ENCODE results near the gene GPR18. TPM values are rescaled to one million over a fixed set of nuclear protein-coding genes. Genes with fewer than 3 reads are reported as not detected.
A peak's percentile ranks its signal among the peaks of the same experiment; 100 is the strongest.

Gene GPR18
- total and polyA plus RNA-seq, 2 of the 4 experiments (the other 2 are of a cell fraction) = not detected

- H4K5ac ChIP-seq (ENCODE audit: low read depth, low read length) = no peak overlapping the region
- ChIA-PET CTCF (interaction anchor here (0.6 kb wide), 1 partner anchor 135 kb away, joined by 4 read pairs; no protein-coding TSS in a partner anchor), POLR2A (ENCODE audit: unreplicated experiment) (no interaction called here)
- peaks cover 3% of the 10 kb centered on the region; the same call in 1 of the 2 replicates for H4K20me1 ChIP-seq (ENCODE audit: insufficient read depth, low read length)
- no peak overlapping the region for H3K4ac ChIP-seq (ENCODE audit: low read depth, low read length)
- H3K4me2 ChIP-seq (ENCODE audit: low read depth, low read length) = no peak overlapping the region
- intact Hi-C loops (cut with micrococcal nuclease) = no loop called here
- DNase-seq = peak; percentile 24
- dilution Hi-C loops (cut with HindIII; ENCODE audit: low sequenced_read_pairs, unreplicated experiment) = no loop called here
- H3K27ac ChIP-seq (ENCODE audit: insufficient read depth, low read length) = no peak overlapping the region
- H3K27me3 ChIP-seq (ENCODE audit: control insufficient read depth, insufficient read depth, low read length) = no peaks in the 10 kb centered on the region
- no TSS peak for BruUV-seq (replicated peaks)
- H2BK20ac ChIP-seq (ENCODE audit: low read depth, low read length) = no peak overlapping the region
- H3K14ac ChIP-seq (replicated peaks; ENCODE audit: low read depth, low read length) = no peak overlapping the region
- H3K9ac ChIP-seq (ENCODE audit: low read depth, low read length) = no peak overlapping the region
- H2BK120ac ChIP-seq (ENCODE audit: low read depth, low read length) = no peak overlapping the region
- H4K91ac ChIP-seq (ENCODE audit: insufficient read depth, low read depth, low read length) = no peak overlapping the region
- no peak overlapping the region for H2BK5ac ChIP-seq (ENCODE audit: low read depth, low read length, poor library complexity, severe bottlenecking)
- no peak for ATAC-seq (ENCODE audit: low read depth)
- no peak overlapping the region for H2BK15ac ChIP-seq (ENCODE audit: low read depth, low read length)
- H2AFZ ChIP-seq (replicated peaks; ENCODE audit: low read length, poor library complexity) = no peak overlapping the region
- in situ Hi-C loops (cut with MboI; ENCODE audit: low sequenced_read_pairs) = no loop called here
- H3K9me3 ChIP-seq (ENCODE audit: control insufficient read depth, insufficient read depth, low read length) = no peaks in the 10 kb centered on the region
- peaks cover 6% of the 10 kb centered on the region; the same call in 1 of the 2 replicates for H3K9me1 ChIP-seq (ENCODE audit: insufficient read depth, low read length)
- no peak for TF ChIP-seq ELK1 (IDR thresholded peaks at IDR 0.05; ENCODE audit: borderline replicate concordance, low read depth, low read length)
- TF ChIP-seq RCOR1 (IDR thresholded peaks at IDR 0.05; ENCODE audit: insufficient replicate concordance, low read length) = no peak
- TF ChIP-seq USF2 (IDR thresholded peaks at IDR 0.05; ENCODE audit: low read depth, low read length) = no peak
- no peak for TF ChIP-seq RFX5 (IDR thresholded peaks at IDR 0.05; ENCODE audit: low read depth, low read length)
- TF ChIP-seq CHD1 (IDR thresholded peaks at IDR 0.05; ENCODE audit: low read depth, low read length) = no peak
- no peak for TF ChIP-seq CEBPB (IDR thresholded peaks at IDR 0.05; ENCODE audit: low read depth, low read length)
- TF ChIP-seq SMC3 (IDR thresholded peaks at IDR 0.05; ENCODE audit: low read depth, low read length) = no peak
- no peak for TF ChIP-seq BHLHE40 (IDR thresholded peaks at IDR 0.05; ENCODE audit: low read depth, low read length)
- no peak for TF ChIP-seq POLR2A (IDR thresholded peaks at IDR 0.05; ENCODE audit: low read depth, low read length)
- TF ChIP-seq MXI1 (IDR thresholded peaks at IDR 0.05; ENCODE audit: borderline replicate concordance, low read depth, low read length) = no peak
- TF ChIP-seq MAZ (IDR thresholded peaks at IDR 0.05; ENCODE audit: borderline replicate concordance, low read depth, low read length) = no peak
- no peak for TF ChIP-seq MAFK (IDR thresholded peaks at IDR 0.05; ENCODE audit: low read depth, low read length)
- TF ChIP-seq FOS (IDR thresholded peaks at IDR 0.05; ENCODE audit: low read depth, low read length) = no peak
- no peak for TF ChIP-seq RAD21 (IDR thresholded peaks at IDR 0.05; ENCODE audit: low read length)
- TF ChIP-seq NFE2L2 (IDR thresholded peaks at IDR 0.05; ENCODE audit: low read depth, low read length) = no peak
- no peak for TF ChIP-seq CTCF (conservative IDR thresholded peaks at IDR 0.05; ENCODE audit: low read depth, low read length)
- H2AK5ac ChIP-seq (ENCODE audit: low read depth, low read length) = no peak overlapping the region
- H2AK9ac ChIP-seq (replicated peaks; ENCODE audit: low read depth, low read length, poor library complexity) = no peak overlapping the region
- H3K18ac ChIP-seq (ENCODE audit: low read depth, low read length) = no peak overlapping the region
- H3K36me3 ChIP-seq (ENCODE audit: control insufficient read depth, insufficient read depth, low read length) = no peaks in the 10 kb centered on the region
- peak overlapping the region; percentile 37; the same call in 1 of the 2 replicates for H3K23ac ChIP-seq (ENCODE audit: low read depth, low read length)
- 0 out of 2 replicates have a peak overlapping the region, but pooled peaks have one; percentile 21 for H3K56ac ChIP-seq (ENCODE audit: extremely low read depth, insufficient read depth, low read length)
- H3K4me3 ChIP-seq (ENCODE audit: insufficient read depth, low read depth, low read length) = no peak overlapping the region
- no peaks in the 10 kb centered on the region for H3K4me1 ChIP-seq (ENCODE audit: control insufficient read depth, insufficient read depth, low read length)
- H4K8ac ChIP-seq (ENCODE audit: low read depth in 2 of 2, low read length in 2 of 2) = no peak overlapping the region
- peaks cover 0 to 2% of the 10 kb centered on the region in 2 experiments; a peak in 2 of 4 replicates for H3K79me1 ChIP-seq (ENCODE audit: low read depth in 1 of 2, low read length in 2 of 2)
- no CpG with 5 or more reads among the region's 4 CpGs for whole genome bisulfite sequencing, 2 experiments (ENCODE audit: extremely low coverage in 2 of 2, insufficient read length in 1 of 2)
These were observed 38.2 kb upstream of the GPR18 start for GRCh38 chr13:99296398-99296797.

Data from IMR-90 (cell line).